HG03066 (cell line): ENCODE results near the gene TEKT4.
"Not testable (repeated sequence)": the region's sequence is repeated elsewhere in the genome, so short reads cannot be mapped to it uniquely, and the experiment has no call there.

Experiments
- ATAC-seq: cut with Tn5 transposase; IDR thresholded peaks from one replicate; pipeline ENCODE4 v1.9.1; 2021; ENCODE audit warnings: low read depth; ENCODE audit not compliant: unreplicated experiment

TEKT4 gene

GRCh38 chr2:94871226-94872087 is at the start of gene TEKT4:
TEKT4 (plus strand) TSS chr2:94871430; CDS start chr2:94871580, 150 bp downstream.
- ATAC-seq, result no peak

- ATAC-seq, result not testable (repeated sequence)
Observed at GRCh38 chr2:94839224-94839623, 32.0 kb upstream of the TEKT4 start.

- not testable (repeated sequence) for ATAC-seq
Observed at GRCh38 chr2:94856856-94857255, 14.4 kb upstream of the TEKT4 start.

GRCh38 chr2:94857367-94858162 is 13.7 kb upstream of the TEKT4 start:
- ATAC-seq, result not testable (repeated sequence)

GRCh38 chr2:94858163-94858888 is 12.9 kb upstream of the TEKT4 start:
- ATAC-seq, result not testable (repeated sequence)

GRCh38 chr2:94861308-94862152 is 9.7 kb upstream of the TEKT4 start:
- ATAC-seq, result no peak

GRCh38 chr2:94862903-94863302 is 8.3 kb upstream of the TEKT4 start:
- not testable (repeated sequence) for ATAC-seq

GRCh38 chr2:94869131-94869530 is 2.1 kb upstream of the TEKT4 start:
- ATAC-seq, result no peak

GRCh38 chr2:94869552-94870439 is 1.4 kb upstream of the TEKT4 start:
- no peak for ATAC-seq

GRCh38 chr2:94870440-94871225 is 597 bp upstream of the TEKT4 start:
- ATAC-seq, result no peak

- ATAC-seq, result no peak
Observed at GRCh38 chr2:94872088-94872618, 923 bp downstream of the TEKT4 start.

- ATAC-seq, result no peak
Observed at GRCh38 chr2:94872676-94873361, 1.6 kb downstream of the TEKT4 start.

- ATAC-seq, result no peak
Observed at GRCh38 chr2:94873362-94874276, 2.4 kb downstream of the TEKT4 start.

- peak; percentile 65 for ATAC-seq
Observed at GRCh38 chr2:94874277-94874997, 3.2 kb downstream of the TEKT4 start.

- no peak for ATAC-seq
Observed at GRCh38 chr2:94875064-94875819, 4.0 kb downstream of the TEKT4 start.
